Measurements from ENCODE around the gene KRTAP29-1.
"Not testable (repeated sequence)": the region's sequence is repeated elsewhere in the genome, so short reads cannot be mapped to it uniquely, and the experiment has no call there.

The KRTAP29-1 gene

DNA sequence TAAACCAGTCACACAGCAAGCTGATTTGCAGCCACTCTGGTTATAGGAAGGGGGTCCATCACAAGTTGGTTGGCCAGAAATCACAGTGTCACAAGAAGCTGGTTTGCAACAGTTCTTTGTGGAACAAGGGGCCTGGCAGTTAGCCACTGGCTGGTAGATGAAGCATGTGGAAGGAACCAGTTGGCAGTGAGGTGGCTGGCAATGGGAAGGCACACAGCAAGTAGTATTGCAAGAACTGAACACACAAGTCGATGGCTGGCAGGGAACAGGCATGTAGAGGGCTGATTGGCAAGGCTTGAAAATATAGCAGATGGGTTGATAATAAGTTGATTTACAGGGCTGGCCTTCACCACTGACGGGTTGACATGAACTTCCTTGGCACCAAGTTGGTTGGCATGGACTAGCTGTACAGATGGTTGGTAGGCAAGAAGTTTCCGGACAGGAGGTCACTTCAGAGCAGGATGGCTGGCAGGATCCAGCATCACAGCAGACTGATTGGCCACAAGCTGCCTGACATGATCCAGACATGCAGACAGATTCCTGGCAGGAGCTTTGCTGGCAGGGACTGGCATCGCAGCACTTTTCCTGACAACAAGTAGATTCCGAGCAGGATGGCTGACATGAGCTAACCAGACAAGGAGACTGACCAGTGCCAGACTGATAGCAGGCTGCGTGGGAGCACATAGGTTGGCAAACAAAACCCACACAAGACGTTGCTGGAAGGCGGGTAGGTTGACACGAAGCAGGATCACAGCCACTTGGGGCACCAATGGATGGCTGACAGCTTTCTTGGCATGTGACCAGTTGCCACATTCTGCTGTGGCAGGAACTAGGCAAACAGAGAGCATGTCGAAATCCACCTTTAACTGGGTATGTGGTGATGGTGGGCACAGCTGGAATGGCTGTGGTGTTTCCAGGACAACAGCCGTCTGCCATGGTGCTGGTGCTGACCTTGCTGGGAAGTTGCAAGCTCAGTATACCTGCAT is at the start of gene KRTAP29-1:
TSS of gene KRTAP29-1 (minus strand) at position 936 of the 986 bp plus-strand sequence. CDS start at position 936, 0 bp downstream.
- DNase-seq = no peak

DNA sequence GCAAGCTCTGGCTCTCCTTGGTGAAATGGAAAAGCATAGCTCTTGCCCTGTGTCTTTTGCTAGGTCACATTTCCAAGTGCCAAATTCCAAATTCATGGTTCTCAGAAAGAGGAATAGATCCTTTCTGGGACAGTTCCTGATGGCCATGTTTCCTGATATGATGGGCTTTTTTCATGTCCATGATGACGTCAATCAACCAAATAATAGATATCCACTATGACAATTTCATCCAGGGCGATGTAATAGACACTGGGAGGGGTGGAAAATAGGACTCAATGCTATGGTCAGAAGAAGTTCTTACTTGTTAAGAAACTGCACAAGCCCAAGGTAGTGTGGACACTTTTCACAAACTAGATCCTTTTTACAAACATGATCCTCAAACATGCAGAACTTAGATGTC is 48.5 kb upstream of the KRTAP29-1 start:
- no peak for DNase-seq

- not testable (repeated sequence) for DNase-seq
Measured at GRCh38 chr17:41350381-41350878, 47.8 kb upstream of the KRTAP29-1 start, which contains the start of gene KRT33A. KRT33A (minus strand) TSS chr17:41350828; CDS start chr17:41350767, 61 bp downstream.

- DNase-seq = no peak
Measured at GRCh38 chr17:41347869-41348760, 45.5 kb upstream of the KRTAP29-1 start.

DNA sequence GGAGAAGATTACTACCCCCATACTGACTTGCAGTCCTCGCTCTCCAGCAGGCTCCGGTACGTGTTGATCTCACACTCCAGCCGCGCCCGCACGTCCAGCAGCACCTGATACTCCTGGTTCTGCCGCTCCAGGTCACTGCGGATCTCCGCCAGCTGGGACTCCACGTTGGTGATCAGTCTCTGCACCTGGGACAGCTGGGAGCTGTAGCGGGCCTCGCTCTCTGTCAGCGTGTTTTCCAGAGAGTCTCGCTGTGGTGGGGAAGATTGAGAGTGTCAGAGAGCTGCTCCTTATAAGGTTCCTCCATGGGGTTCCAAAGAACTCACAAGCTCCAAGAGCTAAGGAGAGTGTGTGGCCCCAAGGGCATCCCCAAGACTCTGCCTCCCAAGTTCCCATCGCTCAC is 43.8 kb upstream of the KRTAP29-1 start:
- not testable (repeated sequence) for DNase-seq

DNA sequence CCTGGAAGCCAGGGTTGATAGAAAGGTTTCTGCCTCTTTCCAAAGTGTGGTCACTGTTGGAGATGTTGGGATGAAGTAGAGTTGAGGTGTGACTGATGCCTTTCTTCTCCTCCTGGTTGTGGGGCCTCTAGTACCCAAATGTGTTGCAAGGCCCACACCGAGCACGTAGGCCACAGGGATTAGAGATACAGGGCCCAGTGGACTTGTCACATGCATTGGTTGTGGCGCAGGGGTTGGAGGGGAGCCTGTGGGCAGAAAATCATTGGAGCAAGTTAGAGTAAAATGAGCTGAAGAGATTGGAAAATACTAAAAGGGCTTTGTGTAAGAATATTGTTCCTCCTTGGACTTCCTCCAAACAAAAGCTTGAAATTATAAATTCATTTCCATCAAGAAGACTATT is 43.3 kb upstream of the KRTAP29-1 start:
- no peak for DNase-seq

GRCh38 chr17:41343029-41343428 is 40.4 kb upstream of the KRTAP29-1 start:
- no peak for DNase-seq

GRCh38 chr17:41340934-41341861 is 38.5 kb upstream of the KRTAP29-1 start:
- DNase-seq = no peak

DNA sequence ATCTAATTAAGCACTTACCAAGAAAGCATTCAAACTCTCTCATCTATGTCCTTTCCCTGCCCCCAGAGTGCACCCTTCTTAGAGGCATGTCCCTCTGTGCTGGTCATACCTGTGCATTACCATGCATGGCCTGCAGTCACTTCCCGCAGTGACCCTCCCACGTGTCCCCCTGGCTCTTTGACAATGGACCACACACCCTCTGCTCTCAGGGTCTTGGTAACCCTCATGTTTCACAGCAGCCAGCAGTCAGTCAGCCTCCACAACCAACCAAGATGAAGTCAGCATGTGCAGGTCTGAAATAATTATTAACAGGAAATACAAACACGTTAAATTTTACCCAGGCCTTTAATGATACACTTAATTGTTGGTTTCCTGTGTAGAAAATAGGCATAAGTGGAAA is 37.8 kb upstream of the KRTAP29-1 start:
- no peak for DNase-seq

GRCh38 chr17:41339571-41340172 is 37.0 kb upstream of the KRTAP29-1 start:
- no peak for DNase-seq

DNA sequence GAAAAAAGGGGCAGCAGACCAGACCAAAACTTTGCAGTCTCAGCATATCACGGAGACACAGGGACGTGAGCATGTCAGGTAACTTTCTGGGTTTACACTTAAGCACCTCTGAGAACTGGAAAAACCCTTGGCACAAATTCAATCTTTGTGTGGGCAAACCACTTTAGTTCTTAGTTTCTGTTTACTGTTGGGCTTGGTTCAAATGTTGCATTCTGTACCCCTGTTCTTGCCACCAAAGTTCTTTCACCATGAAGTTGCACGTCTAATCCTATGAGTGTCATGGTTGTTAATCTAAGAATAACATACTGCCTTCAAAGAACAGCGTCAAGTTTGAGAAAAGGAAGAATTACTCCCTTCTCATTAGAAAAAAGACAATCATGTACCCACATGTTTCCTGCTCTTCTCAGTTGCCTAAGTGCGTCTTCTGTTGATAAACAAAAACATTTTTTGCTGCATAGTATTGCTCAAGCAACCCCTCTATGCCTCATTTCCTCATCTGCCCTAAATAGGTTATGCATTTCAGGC is 36.4 kb upstream of the KRTAP29-1 start:
- DNase-seq = no peak

DNA sequence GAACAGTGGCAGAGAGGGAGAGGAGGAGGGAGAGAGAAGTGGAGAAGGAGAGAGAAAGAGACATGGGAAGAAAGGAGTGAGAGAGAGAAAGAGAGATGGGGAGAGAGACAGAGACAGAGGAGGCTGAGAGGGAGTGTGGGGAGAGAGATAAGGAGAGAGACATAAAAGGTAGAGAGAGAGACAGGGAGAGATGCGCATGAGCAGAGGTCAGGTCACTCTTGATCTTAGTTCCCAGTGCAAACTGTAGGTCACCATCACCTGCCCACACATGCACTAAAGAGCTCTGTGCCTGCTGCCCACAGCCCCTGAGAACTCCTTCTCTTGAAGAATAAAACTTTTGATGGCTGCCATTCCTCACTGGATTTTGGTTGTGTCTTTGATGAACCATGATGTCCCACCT is 33.1 kb upstream of the KRTAP29-1 start:
- no peak for DNase-seq

- no peak for DNase-seq
Measured at GRCh38 chr17:41334385-41335305, 32.0 kb upstream of the KRTAP29-1 start.

DNA sequence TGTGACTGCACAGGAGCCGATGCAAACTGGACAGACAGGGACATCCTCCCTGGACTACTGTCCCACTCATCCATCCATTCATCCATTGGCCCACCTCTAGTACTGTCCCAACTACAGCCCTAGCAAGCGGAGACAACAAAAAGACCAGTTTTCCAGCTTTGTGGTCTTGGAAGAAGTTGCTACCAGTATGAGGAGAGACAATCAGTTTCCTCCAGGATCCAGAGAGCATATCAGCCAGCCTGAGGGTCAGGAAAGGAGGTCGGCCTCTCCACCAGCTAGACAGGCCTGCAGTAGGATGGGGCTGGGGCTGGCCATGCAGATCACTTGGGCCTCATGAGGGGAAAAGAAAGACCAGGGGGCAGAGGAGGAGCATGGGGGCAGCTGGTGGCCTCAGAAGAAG is 31.2 kb upstream of the KRTAP29-1 start:
- DNase-seq = no peak

DNA sequence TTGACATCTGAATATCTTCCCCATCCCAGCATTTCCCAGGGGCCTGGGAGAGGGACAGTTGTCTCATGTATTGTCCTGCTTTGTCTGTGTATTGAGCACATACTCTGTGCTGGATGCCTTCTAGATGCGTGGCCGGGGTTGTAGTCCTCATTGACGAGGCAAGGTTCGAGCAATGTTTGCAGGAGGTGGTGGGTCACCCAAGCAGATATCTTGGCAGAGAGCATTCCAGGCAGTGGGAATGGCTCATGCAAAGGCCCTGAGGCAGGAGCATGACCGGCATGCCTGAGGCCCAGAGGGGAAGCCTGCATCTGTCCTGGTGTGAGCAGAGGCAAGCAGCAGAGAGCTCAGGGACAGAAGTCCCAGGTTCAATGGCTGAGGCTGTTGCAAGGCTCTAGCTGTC is 30.4 kb upstream of the KRTAP29-1 start:
- DNase-seq = no peak

- no peak for DNase-seq
Measured at GRCh38 chr17:41332239-41332638, 29.6 kb upstream of the KRTAP29-1 start.

GRCh38 chr17:41331606-41332005 is 29.0 kb upstream of the KRTAP29-1 start:
- no peak for DNase-seq

DNA sequence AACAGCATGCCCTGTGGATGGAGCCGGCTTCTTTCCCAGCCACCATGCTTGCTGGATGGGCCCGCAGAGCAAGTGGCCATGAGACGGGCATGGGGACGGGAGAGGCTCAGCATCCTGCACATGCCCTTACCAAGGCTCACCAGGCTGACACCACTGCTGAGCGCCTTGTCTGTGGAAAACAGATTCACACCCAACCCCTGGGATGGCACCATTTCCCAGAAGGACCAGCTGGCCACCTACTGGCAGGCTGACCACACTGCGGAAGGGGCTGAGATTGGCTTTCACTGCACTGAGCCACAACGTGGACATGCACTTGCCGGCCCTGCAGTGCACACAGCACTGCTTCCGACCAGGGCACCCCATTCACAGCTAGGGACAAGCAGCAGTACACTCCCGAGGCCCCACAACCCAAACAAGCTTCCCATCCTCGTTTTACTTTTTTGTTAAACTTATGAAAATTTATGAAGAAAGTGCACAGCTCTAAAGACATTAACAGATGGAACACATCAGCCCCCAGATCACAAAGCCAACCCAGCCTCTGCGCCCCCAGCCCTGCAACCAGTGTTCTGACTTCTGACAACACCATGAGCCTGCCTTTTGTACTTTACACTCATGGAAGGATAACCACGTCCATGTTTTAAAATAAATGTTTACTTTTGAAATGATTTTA is 26.8 kb upstream of the KRTAP29-1 start:
- DNase-seq = peak; percentile 1

- DNase-seq = no peak
Measured at GRCh38 chr17:41328207-41328606, 25.6 kb upstream of the KRTAP29-1 start.

All from NCI-H526 treated with DMSO at 0.1 percent for 48 hours (cell line).